Neuron (in vitro differentiated cells): ENCODE data around the gene CAST.
"Not testable (repeated sequence)": the region's sequence is repeated elsewhere in the genome, so short reads cannot be mapped to it uniquely, and the experiment has no call there.

Experiments
- H2AFZ ChIP-seq: one replicate; pipeline ENCODE4 v1.6.1; 2013; ENCODE audit warnings: low read depth, mild to moderate bottlenecking, inconsistent platforms, low read length, moderate library complexity
- H3K27me3 ChIP-seq: one replicate; pipeline ENCODE4 v1.6.1; 2013; ENCODE audit warnings: low read length; ENCODE audit not compliant: insufficient read depth
- H3K36me3 ChIP-seq: one replicate; pipeline ENCODE4 v1.6.1; 2013; ENCODE audit warnings: low read length; ENCODE audit not compliant: insufficient read depth
- H3K4me1 ChIP-seq: one replicate; pipeline ENCODE4 v1.6.1; 2013; ENCODE audit warnings: low read length; ENCODE audit not compliant: insufficient read depth
- H3K4me3 ChIP-seq: 2 replicates; pipeline ENCODE4 v1.5.1; 2013; ENCODE audit warnings: mild to moderate bottlenecking, low read length, moderate library complexity
- H3K9me3 ChIP-seq: one replicate; pipeline ENCODE4 v1.6.1; 2013; ENCODE audit warnings: low read length

Gene CAST, protein sequence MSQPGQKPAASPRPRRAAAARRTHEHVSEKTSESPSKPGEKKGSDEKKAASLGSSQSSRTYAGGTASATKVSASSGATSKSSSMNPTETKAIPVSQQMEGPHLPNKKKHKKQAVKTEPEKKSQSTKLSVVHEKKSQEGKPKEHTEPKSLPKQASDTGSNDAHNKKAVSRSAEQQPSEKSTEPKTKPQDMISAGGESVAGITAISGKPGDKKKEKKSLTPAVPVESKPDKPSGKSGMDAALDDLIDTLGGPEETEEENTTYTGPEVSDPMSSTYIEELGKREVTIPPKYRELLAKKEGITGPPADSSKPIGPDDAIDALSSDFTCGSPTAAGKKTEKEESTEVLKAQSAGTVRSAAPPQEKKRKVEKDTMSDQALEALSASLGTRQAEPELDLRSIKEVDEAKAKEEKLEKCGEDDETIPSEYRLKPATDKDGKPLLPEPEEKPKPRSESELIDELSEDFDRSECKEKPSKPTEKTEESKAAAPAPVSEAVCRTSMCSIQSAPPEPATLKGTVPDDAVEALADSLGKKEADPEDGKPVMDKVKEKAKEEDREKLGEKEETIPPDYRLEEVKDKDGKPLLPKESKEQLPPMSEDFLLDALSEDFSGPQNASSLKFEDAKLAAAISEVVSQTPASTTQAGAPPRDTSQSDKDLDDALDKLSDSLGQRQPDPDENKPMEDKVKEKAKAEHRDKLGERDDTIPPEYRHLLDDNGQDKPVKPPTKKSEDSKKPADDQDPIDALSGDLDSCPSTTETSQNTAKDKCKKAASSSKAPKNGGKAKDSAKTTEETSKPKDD

DNA sequence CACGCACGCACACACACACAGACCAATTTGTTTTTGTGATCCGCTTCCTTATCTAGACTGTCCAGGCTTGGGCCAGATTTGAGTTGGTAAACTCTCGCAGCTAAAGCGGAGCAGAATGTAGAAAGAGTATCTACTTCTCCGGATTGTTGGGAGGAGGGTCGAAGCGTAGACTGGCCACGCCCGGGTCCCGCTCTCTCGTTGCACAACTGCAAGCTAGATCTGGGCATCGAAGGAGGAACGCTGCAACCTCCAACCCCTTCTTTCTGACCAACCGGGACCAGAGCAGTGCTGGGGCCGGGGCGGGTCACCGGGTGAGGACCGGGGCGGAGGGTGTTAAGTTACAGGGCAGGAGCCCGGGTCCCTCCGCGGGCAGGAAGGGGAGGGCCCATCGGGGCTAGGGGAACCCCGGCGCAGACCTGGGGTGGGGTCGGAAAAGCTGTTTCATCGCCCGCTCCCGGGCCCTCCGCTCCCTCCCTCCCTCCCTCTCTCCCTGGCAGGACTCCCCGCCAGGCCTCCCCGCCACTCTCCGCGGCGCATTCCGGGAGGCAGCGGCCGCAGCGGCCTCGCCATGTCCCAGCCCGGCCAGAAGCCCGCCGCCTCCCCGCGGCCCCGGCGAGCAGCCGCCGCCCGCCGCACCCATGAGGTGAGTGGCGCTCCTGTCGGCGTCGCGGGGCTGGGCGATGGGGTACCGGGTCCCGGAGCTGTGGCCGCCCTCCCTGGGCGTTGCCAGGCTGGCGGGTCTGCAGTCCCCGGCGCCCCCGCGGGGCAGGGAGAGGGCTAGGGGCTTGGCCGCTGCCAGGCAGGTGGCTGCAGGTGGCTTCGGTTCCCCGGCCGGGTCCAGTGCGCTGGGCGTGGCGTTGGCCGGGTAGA lies at the start of gene CAST:
CAST (plus strand) TSS at position 522 of the 870 bp plus-strand sequence; CDS start at position 569, 47 bp downstream.
- Histone ChIP-seq H3K36me3 (no peaks in the 10 kb centered on the region), H3K4me3 (peak within 1 kb of the TSS; percentile 52), H3K27me3 (no peaks in the 10 kb centered on the region), H3K9me3 (no peaks in the 10 kb centered on the region), H2AFZ (peak within 1 kb of the TSS; percentile 84), H3K4me1 (peaks cover 7% of the 10 kb centered on the region)

DNA sequence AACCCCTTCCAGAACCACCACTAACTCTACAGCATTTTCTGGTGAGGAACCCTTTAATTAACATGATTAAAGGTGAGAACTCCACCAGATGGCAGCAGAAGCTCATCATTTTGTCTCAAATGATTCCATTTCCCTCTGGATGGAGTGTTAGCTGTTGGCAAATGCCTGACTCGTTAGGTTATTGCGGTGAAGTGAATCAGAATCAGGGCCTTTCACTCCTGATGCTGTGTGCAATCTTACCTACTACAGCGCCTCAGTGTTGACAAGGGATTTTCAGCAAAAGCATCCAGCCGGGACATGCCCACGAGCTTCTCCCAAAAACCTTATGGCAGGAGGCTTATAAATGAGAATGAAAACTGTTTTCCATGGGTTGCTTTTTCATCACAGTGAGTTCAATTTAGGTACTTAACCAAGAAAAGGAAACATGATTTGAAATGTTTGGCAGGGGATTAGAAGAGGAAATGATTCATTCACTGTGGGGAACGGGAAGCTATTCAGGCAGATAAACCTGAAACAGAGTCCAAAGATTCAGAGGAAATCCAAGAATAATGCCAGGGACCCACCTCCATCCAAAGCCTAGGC lies 48.0 kb upstream of the CAST start:
- Histone ChIP-seq H3K9me3 (peaks cover 5% of the 10 kb centered on the region), H3K4me3 (no peak overlapping the region), H2AFZ (peak overlapping the region; percentile 31), H3K36me3 (no peaks in the 10 kb centered on the region), H3K4me1 (peaks cover 4% of the 10 kb centered on the region), H3K27me3 (no peaks in the 10 kb centered on the region)

DNA sequence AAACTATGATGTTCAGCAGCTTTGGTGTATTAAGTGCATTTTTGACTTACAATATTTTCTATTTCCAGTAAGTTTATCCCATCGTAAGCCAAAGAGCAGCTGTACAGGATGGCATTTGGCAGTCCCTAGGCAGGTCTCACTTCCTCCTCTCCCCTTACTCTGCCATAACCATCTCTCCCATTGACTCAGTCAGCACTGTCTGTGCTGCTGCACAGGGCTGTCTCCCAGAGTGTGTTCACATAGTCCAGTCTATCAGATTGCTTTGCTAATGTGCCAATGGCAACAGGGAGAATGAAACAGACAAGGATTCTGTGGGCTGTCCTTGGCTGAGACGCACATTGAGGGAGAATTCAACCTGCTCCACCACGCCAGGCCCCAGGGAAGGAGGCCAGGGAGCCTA lies 47.0 kb upstream of the CAST start:
- no peak overlapping the region for H3K4me3 ChIP-seq
- H3K36me3 ChIP-seq = no peaks in the 10 kb centered on the region
- H3K27me3 ChIP-seq = no peaks in the 10 kb centered on the region
- peaks cover 4% of the 10 kb centered on the region for H3K4me1 ChIP-seq
- H2AFZ ChIP-seq = no peak overlapping the region
- peaks cover 5% of the 10 kb centered on the region for H3K9me3 ChIP-seq

DNA sequence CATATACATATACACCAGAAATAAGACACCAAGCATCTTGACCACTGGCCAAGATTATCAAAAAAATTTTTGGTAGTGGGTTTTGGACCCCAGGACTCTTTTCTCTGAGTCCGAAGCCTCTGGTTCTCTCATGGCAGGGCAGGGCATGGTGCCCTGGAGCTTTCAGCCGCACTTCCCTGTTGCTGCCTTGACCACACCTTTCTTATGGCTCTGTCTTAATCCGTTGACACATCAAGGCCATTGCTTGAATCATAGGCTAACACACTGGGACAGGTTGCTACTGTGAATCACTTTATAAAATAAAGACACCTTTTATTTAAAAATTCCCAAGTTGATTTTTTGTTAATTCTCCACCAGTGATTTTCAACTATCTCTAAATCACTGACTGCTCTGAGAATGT lies 45.4 kb upstream of the CAST start:
- Histone ChIP-seq H3K9me3 (peaks cover 5% of the 10 kb centered on the region), H3K27me3 (no peaks in the 10 kb centered on the region), H3K36me3 (no peaks in the 10 kb centered on the region), H3K4me3 (no peak overlapping the region), H3K4me1 (peaks cover 4% of the 10 kb centered on the region), H2AFZ (no peak overlapping the region)

DNA sequence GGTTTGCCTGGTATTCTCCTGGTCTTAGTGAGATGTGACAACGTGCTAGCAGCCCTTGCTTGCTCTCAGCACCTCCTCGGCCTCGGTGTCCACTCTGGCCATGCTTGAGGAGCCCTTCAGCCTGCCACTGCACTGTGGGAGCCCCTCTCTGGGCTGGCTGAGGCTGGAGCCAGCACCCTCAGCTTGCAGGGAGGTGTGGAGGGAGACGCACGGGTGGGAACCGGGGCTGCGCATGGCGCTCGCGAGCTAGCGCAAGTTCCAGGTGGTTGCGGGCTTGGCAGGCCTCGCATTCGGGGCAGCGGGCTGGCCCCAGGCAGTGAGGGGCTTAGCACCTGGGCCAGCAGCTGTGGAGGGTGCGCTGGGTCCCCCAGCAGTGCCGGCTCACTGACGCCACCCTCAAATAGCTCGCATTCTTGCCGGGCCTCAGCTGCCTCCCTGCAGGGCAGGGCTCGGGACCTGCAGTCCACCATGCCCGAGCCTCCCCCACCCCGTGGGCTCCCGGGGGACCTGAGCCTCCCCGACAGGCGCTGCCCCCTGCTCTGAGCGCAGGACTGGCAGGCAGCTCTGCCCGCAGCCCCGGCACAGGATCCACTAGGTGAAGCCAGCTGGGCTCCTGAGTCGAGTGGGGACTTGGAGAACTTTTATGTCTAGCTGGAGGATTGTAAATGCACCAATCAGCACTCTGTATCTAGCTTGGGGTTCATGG lies 43.7 kb upstream of the CAST start:
- H2AFZ ChIP-seq = not testable (repeated sequence)

DNA sequence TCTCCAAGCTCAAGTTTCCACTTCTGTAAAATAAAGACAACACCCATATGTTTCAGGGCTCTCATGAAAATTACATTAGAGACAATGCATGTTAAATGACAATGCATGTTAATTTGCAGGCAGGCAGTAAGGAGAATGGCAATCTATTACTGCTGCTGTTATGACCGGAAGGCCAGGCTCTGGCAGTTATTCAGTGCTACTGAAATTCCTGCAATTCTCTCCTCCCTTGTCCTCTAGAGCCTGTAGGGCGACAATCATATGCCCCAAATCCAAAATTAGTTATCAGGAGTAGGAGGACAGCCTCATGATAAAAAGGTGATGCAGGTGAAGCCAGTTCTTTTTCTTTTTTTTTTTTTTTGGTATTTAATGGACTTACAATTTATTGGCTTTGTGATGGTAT lies 42.2 kb upstream of the CAST start:
- no peaks in the 10 kb centered on the region for H3K36me3 ChIP-seq
- no peaks in the 10 kb centered on the region for H3K4me1 ChIP-seq
- peaks cover 5% of the 10 kb centered on the region for H3K9me3 ChIP-seq
- no peaks in the 10 kb centered on the region for H3K27me3 ChIP-seq
- H3K4me3 ChIP-seq = no peak overlapping the region
- no peak overlapping the region for H2AFZ ChIP-seq

More for the DNA sequence above, 43.7 kb upstream of the CAST start:
- H3K4me3 ChIP-seq, H3K36me3 ChIP-seq, H3K27me3 ChIP-seq, H3K9me3 ChIP-seq, H3K4me1 ChIP-seq: not testable (repeated sequence)

DNA sequence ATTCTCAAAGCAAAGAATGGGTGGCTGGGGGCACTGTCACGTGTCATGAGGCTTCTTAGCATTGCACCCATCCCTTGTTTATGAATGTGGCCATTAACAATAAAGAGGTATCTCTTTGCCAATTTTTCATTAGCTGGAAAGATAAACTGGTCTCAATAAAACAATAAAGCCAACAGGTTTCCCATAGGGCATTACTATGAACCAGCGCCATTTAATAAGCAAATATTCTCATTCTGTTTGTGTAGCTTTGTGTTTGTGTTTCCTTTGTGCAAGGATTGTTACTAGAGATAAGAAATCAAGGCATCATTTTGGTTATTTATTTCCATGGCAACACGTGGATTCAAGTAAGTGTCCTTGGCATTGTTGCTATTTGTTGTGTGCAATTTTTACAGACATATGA lies 37.6 kb upstream of the CAST start:
- no peak overlapping the region for H2AFZ ChIP-seq

DNA sequence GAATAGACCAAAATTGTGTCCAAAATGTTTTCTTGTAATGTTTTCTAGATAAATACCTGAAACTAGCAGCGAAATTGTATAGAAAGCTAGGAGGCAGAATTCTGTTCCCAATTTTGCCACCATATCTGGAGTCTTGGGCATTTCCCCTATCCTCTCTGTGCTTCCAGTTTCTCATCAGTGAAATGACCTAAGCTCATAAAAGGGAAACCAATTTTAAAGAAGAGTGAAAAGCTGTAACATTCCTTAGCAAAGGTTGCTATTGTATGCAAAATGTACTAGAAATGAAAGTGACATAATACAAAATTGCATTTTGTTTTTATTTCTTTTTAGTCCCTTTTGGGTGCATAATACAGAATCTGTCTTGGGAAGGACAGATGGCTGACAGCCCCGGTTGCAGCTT lies 36.8 kb upstream of the CAST start:
- Histone ChIP-seq H3K36me3 (no peaks in the 10 kb centered on the region), H3K4me1 (peaks cover 7% of the 10 kb centered on the region), H3K27me3 (no peaks in the 10 kb centered on the region), H3K9me3 (peaks cover 2% of the 10 kb centered on the region), H2AFZ (no peak overlapping the region), H3K4me3 (no peak overlapping the region)

More for the DNA sequence above, 37.6 kb upstream of the CAST start:
- H3K9me3 ChIP-seq = peaks cover 2% of the 10 kb centered on the region
- H3K36me3 ChIP-seq = no peaks in the 10 kb centered on the region
- no peaks in the 10 kb centered on the region for H3K27me3 ChIP-seq
- no peak overlapping the region for H3K4me3 ChIP-seq
- peaks cover 7% of the 10 kb centered on the region for H3K4me1 ChIP-seq

DNA sequence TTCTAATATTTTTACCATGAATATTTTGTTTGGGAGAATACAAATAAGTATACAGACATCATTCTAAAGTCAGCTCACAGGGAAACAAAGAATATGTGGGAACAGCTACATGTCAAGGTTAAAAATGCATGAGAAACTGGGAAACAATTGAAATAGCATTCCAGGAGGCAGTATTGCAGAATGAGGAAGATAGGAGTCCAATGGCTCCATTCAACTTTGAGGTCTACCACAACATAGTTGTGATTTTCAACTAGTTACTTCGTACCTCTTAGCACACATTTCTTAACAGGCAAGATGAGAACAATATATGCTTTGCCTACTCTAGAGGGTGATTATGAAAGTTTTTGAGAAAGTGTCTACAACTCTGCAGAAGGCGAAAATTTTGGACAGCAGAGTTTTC lies 35.2 kb upstream of the CAST start:
- Histone ChIP-seq H3K4me1 (peaks cover 7% of the 10 kb centered on the region), H3K9me3 (peaks cover 2% of the 10 kb centered on the region), H3K27me3 (no peaks in the 10 kb centered on the region), H3K4me3 (no peak overlapping the region), H3K36me3 (no peaks in the 10 kb centered on the region), H2AFZ (no peak overlapping the region)

DNA sequence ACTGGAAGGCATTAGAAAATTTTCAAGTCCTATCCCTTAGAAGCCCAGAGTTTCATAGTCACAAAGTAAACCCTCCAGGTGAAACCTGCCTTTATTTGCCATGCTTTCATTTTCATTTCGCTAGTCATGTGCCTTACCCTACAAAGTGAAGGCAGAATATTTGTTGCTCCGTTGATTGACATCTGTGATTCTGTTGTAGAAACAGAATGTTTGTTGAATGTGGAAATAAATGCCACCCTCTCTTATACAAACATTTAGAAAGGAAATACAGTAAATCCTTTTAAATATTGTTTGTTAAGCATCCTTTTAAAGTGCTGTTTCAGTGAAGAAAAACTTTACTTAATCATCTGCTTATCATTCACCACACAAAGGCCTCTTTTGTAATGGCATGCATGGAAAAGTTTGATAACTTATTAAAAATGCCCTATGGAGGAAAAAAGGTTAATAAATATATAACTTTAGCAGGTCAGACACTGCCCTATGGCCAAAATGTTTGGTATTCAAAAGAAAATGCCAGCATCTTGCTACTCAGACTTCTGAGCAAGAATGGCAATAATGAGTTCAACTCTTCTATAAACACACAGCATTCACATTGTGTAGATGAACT lies 34.3 kb upstream of the CAST start:
- Histone ChIP-seq H3K27me3 (no peaks in the 10 kb centered on the region), H2AFZ (no peak overlapping the region), H3K9me3 (peaks cover 2% of the 10 kb centered on the region), H3K4me3 (no peak overlapping the region), H3K4me1 (peaks cover 7% of the 10 kb centered on the region), H3K36me3 (no peaks in the 10 kb centered on the region)

DNA sequence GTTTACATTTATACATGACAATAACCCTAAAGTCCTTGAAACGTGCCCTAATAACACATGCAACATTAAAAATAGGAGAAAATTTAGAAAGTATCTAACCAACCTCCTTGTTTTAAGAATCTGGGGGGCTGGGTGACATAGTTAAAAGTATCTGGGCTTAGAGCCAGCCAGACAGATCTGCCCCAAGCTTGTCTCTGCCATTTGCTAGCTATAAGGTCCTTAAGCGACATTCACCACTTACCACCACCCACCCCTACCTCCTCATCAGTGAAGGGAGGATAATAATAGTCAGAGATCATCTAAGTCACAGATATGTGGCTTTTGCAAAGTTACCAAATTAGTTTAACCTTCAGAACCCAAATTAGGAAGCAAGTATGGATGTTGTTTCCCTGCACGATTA lies 33.8 kb upstream of the CAST start:
- H3K9me3 ChIP-seq = peaks cover 2% of the 10 kb centered on the region

DNA sequence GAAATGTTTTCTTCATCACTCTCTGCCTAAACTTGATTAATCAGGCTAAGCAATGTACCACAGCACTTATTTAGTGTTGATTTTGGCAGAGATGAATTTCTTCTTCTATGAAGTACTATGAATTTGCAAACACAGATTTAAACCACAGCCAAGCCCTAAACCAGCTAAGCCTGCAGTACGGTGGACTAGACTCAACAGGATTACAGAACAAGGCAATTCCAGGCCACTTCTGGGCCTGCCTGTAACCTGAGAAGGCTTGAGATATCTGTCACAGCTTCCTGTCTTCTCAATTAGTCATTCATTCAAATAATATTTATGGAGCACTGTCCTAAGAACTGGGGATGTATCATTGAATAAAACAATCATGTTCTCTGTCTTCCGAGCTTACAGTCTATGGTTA lies 32.4 kb upstream of the CAST start:
- Histone ChIP-seq H3K27me3 (peaks cover 2% of the 10 kb centered on the region), H3K36me3 (no peaks in the 10 kb centered on the region), H3K9me3 (peaks cover 2% of the 10 kb centered on the region), H2AFZ (no peak overlapping the region), H3K4me1 (peaks cover 7% of the 10 kb centered on the region), H3K4me3 (no peak overlapping the region)

More for the DNA sequence above, 33.8 kb upstream of the CAST start:
- H3K4me3 ChIP-seq = no peak overlapping the region
- no peaks in the 10 kb centered on the region for H3K36me3 ChIP-seq
- H3K27me3 ChIP-seq = no peaks in the 10 kb centered on the region
- H2AFZ ChIP-seq = no peak overlapping the region
- H3K4me1 ChIP-seq = peaks cover 7% of the 10 kb centered on the region
